ENCODE data around the gene DHRS7B.
A peak's percentile ranks its signal among the peaks of the same experiment; 100 is the strongest.
"Not testable (repeated sequence)": the region's sequence is repeated elsewhere in the genome, so short reads cannot be mapped to it uniquely, and the experiment has no call there.

The DHRS7B gene

DNA sequence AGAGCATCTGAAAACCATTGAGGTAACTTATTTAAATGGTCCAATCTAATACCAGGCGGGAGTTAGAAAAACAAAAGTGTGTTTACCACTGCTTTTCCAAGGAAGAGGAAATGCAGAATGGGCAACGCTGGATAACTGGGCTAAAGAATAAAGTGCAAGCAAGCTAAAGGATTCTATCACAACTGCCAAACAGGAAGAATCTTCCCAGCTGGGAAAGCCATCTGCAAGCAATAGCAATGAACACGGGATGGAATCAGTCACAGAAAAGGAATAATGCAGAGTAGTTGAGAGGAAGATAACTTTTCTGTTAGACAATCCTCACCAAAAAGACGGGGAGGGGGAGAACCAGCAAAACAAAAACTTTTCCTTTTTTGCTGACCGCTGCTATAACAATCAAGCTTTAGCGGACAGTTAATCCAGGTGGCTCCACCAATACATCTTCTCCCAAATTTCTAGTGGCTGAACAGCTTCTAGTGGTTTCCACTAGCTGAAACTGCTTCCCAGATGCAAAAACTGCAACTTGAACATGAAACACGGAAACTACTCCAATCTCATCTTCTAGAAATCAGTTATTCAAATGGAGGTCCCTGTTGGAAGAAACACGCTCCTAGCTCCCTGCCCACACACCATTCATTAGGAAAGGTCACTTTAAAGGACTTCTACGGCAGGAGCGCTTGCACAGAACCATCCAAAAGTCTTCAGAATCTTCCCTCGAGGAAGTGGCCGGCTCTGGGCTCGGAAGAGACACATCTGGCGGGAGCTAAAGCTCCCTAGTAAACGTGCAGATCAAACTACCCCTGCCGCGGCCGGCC lies 86.3 kb downstream of the DHRS7B start:
- no peak for DNase-seq

DNA sequence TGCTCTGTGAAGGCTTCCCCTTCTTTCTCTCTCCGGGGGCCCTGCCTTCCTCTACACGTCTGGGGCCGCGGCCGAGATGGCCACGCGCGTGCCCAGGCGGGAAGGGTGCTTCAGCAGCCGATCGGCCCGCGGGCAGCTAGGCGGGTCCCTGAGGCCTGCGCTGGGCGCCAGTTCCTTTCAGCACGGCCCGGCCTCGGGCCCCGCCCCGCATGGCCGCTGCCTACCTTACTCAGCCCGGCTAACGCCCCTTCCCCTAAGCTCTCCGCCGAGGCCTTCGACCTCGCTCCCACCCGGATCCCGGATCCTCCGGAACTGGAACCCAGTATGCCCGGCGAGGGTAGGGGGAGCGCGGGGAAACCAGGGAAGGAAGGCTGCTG lies 86.9 kb downstream of the DHRS7B start:
- DNase-seq: peak; percentile 6

DNA sequence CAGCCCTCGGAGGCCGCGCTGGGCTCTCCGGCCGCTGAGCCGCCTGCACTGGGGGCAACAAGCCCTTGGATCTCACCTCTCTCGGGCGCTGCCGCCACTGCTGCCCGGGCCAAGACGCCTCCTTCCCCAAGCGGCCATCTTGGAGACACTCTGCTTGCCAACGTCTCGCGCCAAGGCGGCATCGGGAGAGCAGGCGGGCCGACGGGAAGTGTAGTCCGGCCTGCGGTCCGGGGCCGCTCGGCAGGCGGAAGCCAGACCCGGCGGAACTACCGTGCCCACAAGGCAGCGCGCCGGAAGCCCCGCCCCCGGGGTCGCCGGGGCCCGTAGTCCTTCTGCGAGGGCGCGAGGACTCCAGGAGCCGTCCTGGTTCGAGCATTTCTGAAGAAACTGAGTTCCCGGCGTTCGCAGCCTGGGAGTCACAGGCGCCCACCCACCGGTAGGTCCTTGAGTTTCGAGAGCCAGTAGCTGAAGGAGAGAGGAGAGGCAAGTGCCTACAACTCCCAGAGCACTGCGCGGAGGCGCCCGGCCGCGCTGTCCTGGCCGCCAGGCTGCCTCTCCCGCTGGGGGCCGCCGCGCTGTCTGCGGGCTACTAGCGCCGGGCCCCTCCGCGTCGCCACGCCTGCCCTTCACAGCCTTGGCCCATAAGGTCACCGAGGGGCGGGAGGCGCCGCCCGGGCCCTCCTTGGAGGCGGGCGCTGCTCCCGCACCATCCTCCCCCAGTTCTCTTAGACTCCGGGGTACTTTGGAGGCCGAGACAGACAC lies 87.4 kb downstream of the DHRS7B start, which contains the start of gene TMEM11:
TSS of gene TMEM11 (minus strand) at position 147 of the 762 bp plus-strand sequence. CDS start at position 138, 9 bp downstream.
- DNase-seq: peak; percentile 93

GRCh38 chr17:21214777-21215541 lies 88.2 kb downstream of the DHRS7B start:
- no peak for DNase-seq

- DNase-seq: no peak
Measured at GRCh38 chr17:21215935-21216334, 89.2 kb downstream of the DHRS7B start.

GRCh38 chr17:21217346-21217745 lies 90.6 kb downstream of the DHRS7B start:
- no peak for DNase-seq

- peak; percentile 13 for DNase-seq
Measured at GRCh38 chr17:21218101-21218500, 91.3 kb downstream of the DHRS7B start.

GRCh38 chr17:21218831-21219380 lies 92.1 kb downstream of the DHRS7B start:
- DNase-seq: no peak

DNA sequence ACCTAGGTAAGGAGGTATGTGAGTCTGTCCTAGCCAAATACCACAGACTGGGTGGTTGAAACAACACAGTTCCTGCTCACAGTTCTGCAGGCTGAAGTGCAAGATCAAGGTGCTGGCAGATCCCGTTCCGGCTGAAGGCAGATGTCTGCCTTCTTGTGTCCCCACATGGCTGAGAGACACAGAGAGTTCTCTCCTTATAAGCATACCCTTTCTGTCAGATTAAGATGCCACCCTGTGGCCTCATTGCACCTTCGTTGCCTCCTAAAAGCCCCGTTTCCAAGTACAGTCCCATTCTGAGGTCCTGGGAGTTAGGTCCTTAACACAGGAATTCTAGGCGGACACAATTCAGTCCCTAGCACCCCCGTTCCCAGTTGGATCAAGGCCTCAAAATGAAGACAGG lies 96.3 kb downstream of the DHRS7B start:
- DNase-seq: no peak

DNA sequence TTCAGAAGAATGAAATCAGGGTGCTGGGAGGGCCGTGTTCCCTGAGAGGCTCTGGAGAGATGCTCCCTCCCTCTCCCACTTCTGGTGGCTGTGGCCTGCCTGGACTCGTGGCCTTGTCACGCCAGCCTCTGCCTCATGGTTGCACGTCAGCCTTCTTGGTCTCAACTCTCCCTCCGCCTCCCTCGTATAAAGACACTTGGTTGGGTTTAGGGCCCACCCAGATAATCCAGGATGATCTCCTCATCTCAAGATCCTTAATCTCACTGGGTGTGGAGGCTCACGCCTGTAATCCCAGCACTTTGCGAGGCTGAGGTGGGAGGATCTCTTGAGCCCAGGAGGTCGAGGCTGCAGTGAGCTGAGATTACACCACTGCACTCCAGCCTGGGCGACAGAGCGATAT lies 100.5 kb downstream of the DHRS7B start:
- DNase-seq: not testable (repeated sequence)

GRCh38 chr17:21228111-21228510 lies 101.3 kb downstream of the DHRS7B start:
- DNase-seq: no peak

DNA sequence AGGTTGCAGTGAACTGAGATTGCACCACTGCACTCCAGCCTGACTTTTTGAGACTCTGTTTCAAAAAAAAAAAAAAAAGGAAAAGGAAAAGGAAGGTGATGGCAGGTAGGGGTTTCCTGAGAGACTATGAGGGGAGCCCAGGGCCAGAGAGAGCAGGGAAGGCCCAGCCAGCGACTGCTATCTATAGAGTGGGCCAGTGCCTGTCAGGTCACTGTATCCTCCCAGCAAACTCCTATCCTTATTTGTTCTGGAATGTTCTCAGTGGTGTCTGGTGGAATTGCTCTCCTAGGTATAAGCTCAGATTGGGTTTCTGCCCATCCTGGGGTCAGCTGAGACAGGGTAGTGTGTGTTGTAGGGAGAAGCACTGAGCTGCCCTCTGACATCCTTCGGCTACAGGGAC lies 102.1 kb downstream of the DHRS7B start:
- no peak for DNase-seq

GRCh38 chr17:21231533-21231932 lies 104.8 kb downstream of the DHRS7B start:
- no peak for DNase-seq

- DNase-seq: no peak
Measured at GRCh38 chr17:21232033-21232749, 105.4 kb downstream of the DHRS7B start.

GRCh38 chr17:21233581-21234347 lies 107.0 kb downstream of the DHRS7B start:
- DNase-seq: no peak

GRCh38 chr17:21235921-21236320 lies 109.2 kb downstream of the DHRS7B start:
- DNase-seq: peak; percentile 38

DNA sequence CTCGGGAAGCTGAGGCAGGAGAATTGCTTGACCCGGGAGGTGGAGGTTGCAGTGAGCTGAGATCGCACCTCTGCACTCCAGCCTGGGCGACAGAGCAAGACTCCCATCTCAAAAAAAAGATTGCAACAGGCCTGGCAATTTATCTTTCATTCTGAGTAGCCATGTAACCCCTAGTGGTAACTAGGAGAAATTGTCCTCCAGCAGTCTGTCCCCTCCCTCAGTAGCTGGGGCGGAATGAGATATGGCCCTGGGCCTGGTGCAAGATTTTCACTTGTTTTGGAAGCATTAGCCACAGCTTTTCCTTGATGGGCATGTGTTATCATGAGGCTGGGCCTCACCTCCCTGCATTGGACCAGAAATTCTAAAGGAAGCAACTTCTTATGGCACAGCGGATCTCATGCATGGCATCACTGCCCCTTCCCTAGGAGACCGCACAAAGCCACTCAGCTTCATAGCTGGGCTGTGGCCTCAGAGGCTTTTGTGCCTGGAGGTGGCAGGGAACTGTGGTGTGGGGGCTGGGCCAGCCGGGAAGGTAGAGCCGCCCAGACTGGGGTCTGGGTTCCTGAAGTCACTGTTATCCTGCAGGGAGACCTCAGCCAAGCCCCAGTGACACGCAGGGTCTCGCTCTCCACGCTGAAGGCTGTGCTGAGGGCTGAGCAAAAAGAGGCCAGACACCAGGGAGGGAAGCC lies 113.1 kb downstream of the DHRS7B start:
- DNase-seq: no peak

GRCh38 chr17:21240369-21241055 lies 113.7 kb downstream of the DHRS7B start:
- no peak for DNase-seq

All from activated T-cell treated with anti-CD3 and anti-CD28 coated beads for 4 hours (primary cell).